ENCODE results near the gene TTC21A.

TTC21A gene

GRCh38 chr3:39137991-39138803, 30.7 kb downstream of the TTC21A start:
- DNase-seq (ENCODE audit: low read depth in 2 of 2), result no peak

DNA sequence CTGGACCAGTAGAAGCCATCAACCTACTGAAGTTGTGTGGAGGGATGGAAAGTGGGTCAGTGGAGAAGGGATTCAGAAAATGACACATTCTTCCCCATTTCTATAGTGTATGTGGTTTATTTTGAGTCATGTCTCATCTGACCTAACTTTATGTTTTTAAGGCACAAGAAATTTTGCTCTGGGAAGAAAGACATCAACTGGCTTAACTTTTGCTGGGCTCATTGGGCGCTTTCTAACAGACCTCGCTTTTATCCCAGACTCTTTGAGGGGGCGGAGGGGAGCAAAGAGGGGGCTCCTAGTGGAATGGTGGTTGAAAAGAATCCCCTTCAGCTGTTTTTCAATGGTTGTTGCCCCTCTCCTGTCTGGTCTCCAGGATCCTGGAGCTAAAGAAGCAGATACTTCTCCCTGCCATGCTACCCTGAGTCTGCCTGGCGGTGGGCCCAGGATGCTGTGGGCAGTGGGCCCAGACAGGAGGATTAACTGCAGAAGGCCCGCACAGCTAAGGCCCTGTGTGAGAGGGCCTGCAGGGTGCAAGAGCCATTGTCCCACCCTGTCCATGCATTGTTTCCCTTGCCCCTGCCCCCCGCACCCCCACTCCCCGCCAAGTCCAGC, 31.4 kb downstream of the TTC21A start:
- DNase-seq (ENCODE audit: low read depth in 2 of 2), result no peak

GRCh38 chr3:39139442-39139841, 32.0 kb downstream of the TTC21A start:
- no peak for DNase-seq (ENCODE audit: low read depth in 2 of 2)

DNA sequence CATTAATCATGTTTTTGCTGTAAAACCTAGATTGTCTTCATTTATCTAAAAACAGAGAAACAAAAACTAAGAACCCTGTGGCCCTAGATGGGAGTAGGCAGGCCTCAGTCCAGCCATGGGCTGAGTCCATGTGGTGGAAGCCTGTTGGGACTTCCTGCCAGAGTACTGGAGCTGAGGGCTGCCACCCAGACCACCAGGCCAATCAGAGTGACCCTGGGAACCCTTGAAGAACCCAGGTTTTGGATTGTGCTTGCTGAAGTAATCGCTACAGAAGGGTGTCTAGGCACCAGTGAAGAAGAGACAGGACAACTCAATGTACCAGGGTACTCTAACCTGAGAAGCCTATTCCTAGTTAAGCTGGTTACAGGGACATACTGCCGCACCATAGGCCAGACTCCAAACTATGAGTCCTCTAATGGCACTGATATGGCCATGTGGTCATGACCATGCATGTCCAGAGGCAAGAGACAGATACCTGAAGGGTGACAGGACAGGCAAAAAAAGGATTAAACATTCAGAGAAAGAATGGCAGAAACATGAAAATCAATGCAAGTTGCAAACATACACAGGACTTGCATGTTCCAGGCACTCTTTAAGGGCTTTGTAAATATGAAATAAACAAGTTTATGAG, 33.0 kb downstream of the TTC21A start:
- DNase-seq (ENCODE audit: low read depth in 2 of 2), result no peak

GRCh38 chr3:39141171-39141995, 33.9 kb downstream of the TTC21A start:
- no peak for DNase-seq (ENCODE audit: low read depth in 2 of 2)

DNA sequence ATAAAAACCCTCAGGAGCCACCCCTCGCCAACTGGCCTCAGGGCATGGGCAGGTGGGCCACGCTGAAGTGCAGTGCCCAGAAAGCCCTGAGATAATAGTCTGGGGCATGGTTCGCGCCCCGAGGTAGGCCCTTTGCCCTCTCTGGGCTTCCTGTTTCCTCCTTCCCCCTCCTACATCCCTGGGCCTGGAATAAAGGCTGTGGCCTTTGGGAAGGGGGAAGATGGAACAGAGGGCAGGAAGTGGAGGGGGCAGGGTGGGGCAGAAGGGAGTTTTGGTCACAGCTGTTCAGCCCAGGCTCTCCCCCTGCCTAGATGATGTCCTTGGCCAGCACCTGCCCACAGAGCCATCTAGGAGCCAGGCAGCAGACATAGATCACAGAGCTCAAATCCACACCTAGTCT, 34.6 kb downstream of the TTC21A start:
- no peak for DNase-seq (ENCODE audit: low read depth in 2 of 2)

DNA sequence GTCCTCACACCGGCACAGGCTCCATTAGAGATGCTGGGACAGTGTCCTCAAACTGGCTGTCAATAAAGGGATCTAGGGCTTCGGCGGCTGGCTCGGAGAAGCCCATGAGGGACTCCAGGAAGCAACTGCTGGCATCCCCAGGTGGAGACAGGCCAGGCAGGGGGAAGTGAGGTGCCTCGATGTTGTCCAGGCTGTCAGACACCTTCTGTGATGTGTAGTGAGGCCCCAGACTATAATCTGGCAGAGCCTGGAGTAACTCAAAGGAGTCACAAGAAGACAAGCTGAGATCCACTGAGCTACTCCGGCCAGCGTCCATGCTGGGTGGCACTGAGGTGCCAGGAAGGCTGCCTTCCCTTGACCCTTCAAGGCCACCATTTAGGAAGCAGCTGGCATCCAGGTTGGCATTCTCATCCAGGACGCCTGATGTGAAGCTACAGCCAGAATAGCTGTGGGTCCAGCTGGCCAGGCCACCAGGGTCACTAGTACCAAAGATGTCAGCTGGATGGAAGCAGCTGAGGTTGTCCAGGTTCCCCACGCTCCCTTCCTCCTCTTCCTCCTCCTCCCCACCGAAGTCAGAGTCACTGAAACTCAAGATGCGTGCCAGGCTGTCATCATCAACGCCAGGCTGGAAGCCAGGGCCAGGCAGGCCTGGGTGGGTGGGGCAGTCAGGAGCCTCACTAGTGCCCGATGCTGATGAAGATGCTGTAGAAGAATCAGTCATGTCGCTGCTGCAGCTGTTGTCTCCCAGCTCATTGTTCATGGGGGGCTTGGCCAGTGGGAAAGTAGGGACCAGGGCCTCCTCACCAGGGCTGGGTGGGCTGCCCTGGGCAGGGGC, 35.8 kb downstream of the TTC21A start:
- DNase-seq (ENCODE audit: low read depth in 2 of 2), result no peak

- no peak for DNase-seq (ENCODE audit: low read depth in 2 of 2)
These were observed 36.7 kb downstream of the TTC21A start for GRCh38 chr3:39144095-39144747.

DNA sequence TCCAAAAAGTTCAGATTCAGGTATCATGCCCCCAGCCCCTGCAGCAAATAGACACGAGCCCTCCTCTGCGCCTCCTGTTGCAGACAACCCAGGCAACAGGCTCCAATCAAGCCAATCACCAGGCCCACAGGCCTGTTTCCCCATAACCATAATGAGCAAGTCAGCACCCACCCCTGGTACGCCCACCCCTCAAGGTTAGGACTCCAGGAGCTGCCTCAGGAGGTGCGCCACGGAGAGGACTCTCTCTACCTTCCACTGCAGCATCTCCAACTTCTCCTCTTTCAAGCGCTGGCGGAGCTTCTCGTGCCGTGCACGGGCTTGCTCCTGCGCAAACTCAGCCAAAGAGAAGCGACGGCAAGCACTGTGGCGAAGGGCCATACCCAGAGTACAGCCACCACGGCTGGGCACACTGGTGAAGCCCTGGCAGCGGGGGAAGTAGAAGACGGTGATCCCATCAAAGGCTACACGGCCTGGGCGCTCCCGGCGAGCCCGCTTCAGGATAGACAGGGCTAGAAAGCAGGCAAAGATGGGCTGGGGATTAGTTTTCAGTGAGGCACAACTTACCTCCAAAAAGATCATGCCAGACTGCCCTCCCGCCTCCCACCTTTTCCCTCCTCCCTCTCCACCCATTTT, 37.4 kb downstream of the TTC21A start:
- DNase-seq (ENCODE audit: low read depth in 2 of 2), result no peak

DNA sequence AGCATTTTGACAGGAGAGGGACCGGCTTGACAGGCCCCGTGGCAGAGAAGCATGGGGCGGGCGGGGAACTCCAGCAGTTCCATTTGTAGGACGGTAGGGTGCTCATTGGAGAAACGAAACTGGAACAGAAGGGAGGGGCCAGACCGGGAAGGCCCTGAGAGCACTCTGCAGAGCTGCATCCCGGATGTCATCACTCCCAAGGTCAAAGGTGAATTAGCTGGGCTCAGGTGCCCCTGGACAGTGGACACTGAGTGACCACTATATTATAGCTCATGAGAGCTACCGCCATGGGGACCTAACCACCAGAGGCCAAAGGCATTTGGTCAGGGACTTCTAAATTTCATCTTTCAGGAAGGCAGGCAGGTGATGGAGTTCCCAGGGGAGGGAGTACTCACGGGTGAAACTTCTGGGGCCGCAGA, 38.6 kb downstream of the TTC21A start:
- DNase-seq (ENCODE audit: low read depth in 2 of 2), result no peak

DNA sequence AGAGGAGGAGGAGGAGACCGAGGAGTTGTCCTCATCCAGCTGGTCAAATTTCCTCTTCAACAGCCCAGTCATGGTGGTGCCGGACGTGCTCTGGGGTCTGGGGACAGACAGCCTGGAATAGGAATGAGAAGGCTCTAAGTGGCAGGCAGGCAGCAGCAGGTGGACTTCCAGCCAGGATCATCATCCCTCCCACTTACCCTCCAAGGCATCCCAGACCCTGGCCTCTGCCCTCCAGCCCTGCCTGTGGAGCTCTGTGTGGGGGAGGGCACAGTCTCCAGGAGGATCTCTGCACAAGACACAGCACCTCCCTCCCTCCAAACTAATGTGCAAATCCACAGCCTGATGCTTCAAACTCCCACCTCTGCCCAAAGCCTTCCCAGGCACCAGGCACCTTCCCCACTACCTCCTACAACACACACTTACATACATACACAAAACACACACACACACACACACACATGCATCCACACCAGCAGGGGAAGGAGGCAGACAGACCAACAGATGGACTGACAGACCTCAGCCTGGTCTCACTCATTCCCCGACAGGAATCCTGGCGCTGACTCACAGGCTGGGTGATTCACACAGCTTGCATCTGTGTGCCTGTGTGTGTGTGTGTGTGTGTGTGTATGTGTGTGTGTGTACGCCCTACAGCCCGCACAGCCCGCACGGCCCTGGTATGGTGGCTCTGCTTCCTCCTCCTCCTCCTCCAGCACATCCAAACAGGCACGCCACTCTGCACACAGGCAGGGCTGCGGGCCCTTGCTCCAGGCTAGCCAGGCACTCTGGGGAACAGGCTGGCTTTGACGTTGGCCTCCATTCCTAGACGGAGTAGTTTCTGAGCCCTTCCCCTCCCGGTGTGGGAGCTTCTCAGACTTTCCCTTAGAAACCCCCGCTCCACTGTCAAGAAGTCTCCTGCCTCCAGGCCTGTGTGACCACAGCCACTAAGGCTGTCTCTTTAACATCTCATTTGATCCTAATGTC, 39.4 kb downstream of the TTC21A start:
- peak in 1 of 2 donors; percentile 79 for DNase-seq (ENCODE audit: low read depth in 2 of 2)

DNA sequence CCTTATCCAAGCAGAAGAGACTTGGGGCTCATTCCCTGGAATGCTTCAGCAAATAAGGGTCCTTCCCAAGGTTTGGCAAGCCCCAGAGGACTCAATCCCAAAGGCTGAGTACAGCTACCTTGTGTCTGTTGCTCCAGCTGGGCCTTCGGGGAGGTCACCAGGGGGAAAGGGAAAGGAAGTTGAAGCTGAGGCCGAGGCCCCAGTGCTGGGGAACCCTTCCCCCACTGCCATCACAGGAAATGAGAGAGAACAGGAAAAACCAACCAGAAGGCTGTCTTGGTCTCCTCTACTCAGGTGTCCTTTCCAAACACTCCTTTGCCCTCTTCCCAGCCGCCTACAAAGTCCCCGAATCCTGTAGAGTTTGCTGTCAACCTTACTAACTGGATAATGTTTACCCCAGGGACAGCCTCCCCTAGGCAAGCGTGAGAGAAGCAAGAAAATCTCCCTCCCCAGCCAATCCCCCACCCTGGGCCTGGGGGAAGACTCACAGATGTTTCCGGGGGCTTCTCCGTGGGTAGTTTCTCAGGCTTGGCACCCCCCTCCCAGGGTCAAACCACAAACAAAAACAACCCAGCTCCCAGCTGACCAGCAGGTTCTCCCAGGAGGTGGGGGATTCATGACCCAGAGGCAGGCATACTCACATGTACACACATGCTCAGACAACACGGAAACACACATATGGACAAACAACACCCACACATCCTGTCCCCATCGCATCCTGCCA, 40.4 kb downstream of the TTC21A start:
- peak in 1 of 2 donors; percentile 19 for DNase-seq (ENCODE audit: low read depth in 2 of 2)

DNA sequence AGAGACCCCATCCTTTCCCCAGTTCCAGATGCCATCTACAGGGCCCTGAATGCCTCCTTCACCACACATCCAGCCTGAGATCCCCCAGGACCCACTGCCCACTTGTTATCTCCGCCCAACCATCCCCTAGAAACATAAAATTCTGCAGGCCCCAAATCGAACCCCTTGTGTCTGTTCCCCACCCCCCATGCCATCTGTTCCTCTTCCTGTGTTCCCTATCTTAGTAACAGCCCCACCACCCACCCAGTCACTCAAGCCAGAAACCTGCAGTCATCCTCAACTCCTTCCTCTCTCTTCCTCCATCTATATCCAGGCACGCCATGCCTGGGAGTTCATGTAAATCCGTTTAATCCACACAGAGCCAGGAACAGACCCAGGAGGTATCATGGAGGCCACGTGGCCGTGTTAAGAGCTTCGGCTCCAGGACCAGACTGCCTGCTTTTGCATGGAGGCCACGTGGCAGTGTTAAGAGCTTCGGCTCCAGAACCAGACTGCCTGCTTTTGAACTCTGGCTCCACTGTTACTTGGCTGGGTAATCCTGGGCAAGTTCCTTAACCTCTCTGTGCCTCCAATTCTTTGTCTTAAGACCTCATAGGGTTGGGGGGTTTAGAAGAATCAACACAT, 41.1 kb downstream of the TTC21A start:
- no peak for DNase-seq (ENCODE audit: low read depth in 2 of 2)

GRCh38 chr3:39149059-39149455, 41.6 kb downstream of the TTC21A start:
- no peak for DNase-seq (ENCODE audit: low read depth in 2 of 2)

GRCh38 chr3:39149498-39150147, 42.1 kb downstream of the TTC21A start:
- DNase-seq (ENCODE audit: low read depth in 2 of 2), result no peak

- no peak for DNase-seq (ENCODE audit: low read depth in 2 of 2)
These were observed 42.8 kb downstream of the TTC21A start for GRCh38 chr3:39150148-39150802.

All from stimulated activated CD4-positive, alpha-beta T cell treated with anti-CD3 and anti-CD28 coated beads, Interleukin-4, amount 100 ng/mL, for 48 hours (primary cell).